RKO (cell line): Measurements from ENCODE around the gene LBHD2.

ENCODE experiments used
- DNase-seq: peaks from one replicate; pipeline ENCODE4 v3.0.0-alpha.2; 2016; ENCODE audit warnings: low spot score

Gene LBHD2

GRCh38 chr14:103132381-103133209, 48.6 kb downstream of the LBHD2 start:
- DNase-seq = no peak

GRCh38 chr14:103133210-103134140, 49.5 kb downstream of the LBHD2 start:
- DNase-seq = no peak

- DNase-seq = no peak
These were observed 50.4 kb downstream of the LBHD2 start for GRCh38 chr14:103134405-103134804.

- DNase-seq = no peak
These were observed 50.9 kb downstream of the LBHD2 start for GRCh38 chr14:103134919-103135318.

GRCh38 chr14:103135333-103136260, 51.6 kb downstream of the LBHD2 start:
- DNase-seq = no peak

- DNase-seq = peak; percentile 81
These were observed 52.6 kb downstream of the LBHD2 start for GRCh38 chr14:103136388-103137271.

GRCh38 chr14:103137689-103138300, 53.8 kb downstream of the LBHD2 start:
- no peak for DNase-seq

GRCh38 chr14:103138301-103139131, 54.5 kb downstream of the LBHD2 start:
- no peak for DNase-seq

GRCh38 chr14:103139132-103140025, 55.4 kb downstream of the LBHD2 start:
- no peak for DNase-seq
